Skeletal muscle tissue (tissue), 4 donors: Measurements from ENCODE around the gene ELP5. TPM values are rescaled to one million over a fixed set of nuclear protein-coding genes. Genes with fewer than 3 reads are reported as not detected.

Experiments used
- H3K27ac ChIP-seq: one replicate; pipeline ENCODE4 v1.7.0; 2013; ENCODE audit warnings: mild to moderate bottlenecking, low read depth, low read length, inconsistent platforms
- H3K27me3 ChIP-seq, 3 donors: one replicate each; pipeline ENCODE4 v1.7.0; 2013; ENCODE audit warnings: low read length in 3 of 3; ENCODE audit not compliant: control insufficient read depth in 3 of 3, insufficient read depth in 3 of 3
- H3K36me3 ChIP-seq, 3 donors: one replicate each; pipeline ENCODE4 v1.7.0; 2013; ENCODE audit warnings: low read length in 3 of 3; ENCODE audit not compliant: control insufficient read depth in 3 of 3, insufficient read depth in 3 of 3
- H3K4me1 ChIP-seq, 3 donors: one replicate each; pipeline ENCODE4 v1.7.0; 2013; ENCODE audit warnings: low read length in 3 of 3, mild to moderate bottlenecking in 3 of 3; ENCODE audit not compliant: control insufficient read depth in 3 of 3, insufficient read depth in 3 of 3
- H3K4me3 ChIP-seq, 3 donors: one replicate each; pipeline ENCODE4 v1.7.0; 2013; ENCODE audit warnings: low read length in 3 of 3
- H3K9ac ChIP-seq, 3 donors: one replicate each; pipeline ENCODE4 v1.7.0; 2013; ENCODE audit warnings: low read length in 3 of 3, mild to moderate bottlenecking in 3 of 3, moderate library complexity in 2 of 3, low read depth in 1 of 3
- H3K9me3 ChIP-seq, 3 donors: one replicate each; pipeline ENCODE4 v1.7.0; 2013; ENCODE audit warnings: low read length in 3 of 3; ENCODE audit not compliant: control insufficient read depth in 3 of 3
- total RNA-seq: library from RNA; depleted of rRNA; stranded (reverse); fragments of >200 nt; gene quantifications from one replicate; pipeline ENCODE4 v1.2.3, GENCODE V29; 2014
- donor health status: Osteomylitis.

Gene ELP5
- total RNA-seq, 1 donor from 2014 or later, result 28.2 TPM

GRCh38 chr17:7235693-7236665, 16.0 kb upstream of the ELP5 start:
- H3K4me1 ChIP-seq, result peaks cover 34 to 49% (median 40%) of the 10 kb centered on the region in 3 donors
- H3K9ac ChIP-seq, result no peak overlapping the region
- H3K27me3 ChIP-seq, result no peaks in the 10 kb centered on the region
- H3K27ac ChIP-seq, result no peak overlapping the region
- H3K4me3 ChIP-seq, result no peak overlapping the region
- H3K36me3 ChIP-seq, result peaks cover 10 to 27% (median 17%) of the 10 kb centered on the region in 3 donors
- H3K9me3 ChIP-seq, result no peaks in the 10 kb centered on the region

DNA sequence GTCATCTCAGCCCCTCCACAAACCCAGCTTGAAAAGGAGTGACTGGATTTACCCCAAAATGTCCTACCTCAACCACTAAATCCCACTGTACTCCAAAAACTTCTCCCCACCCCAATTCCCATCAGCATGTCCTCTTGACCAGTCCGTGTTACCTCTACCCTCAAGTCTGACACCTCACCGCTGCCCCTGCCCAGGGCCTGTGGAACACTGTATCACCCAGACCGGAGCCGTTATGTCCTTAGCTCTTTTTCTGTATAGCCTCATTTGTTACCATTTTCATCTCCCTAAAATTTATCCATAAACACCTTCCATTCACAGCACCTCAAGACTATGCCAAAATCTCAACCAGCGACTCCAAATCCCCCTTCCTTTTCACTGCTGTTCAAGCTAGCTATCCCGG, 15.2 kb upstream of the ELP5 start:
- Histone ChIP-seq H3K27me3 (no peaks in the 10 kb centered on the region), H3K4me3 (no peak overlapping the region), H3K9me3 (no peaks in the 10 kb centered on the region), H3K36me3 (peaks cover 12 to 29% (median 21%) of the 10 kb centered on the region in 3 donors), H3K27ac (peak overlapping the region; percentile 97), H3K4me1 (peaks cover 40 to 55% (median 46%) of the 10 kb centered on the region in 3 donors), H3K9ac (no peak overlapping the region)

- no peaks in the 10 kb centered on the region for H3K27me3 ChIP-seq
- H3K4me3 ChIP-seq, result peak overlapping the region in 2 of 3 donors; percentile 1 to 86
- H3K9ac ChIP-seq, result peak overlapping the region; percentile 40 to 73 (median 63)
- H3K4me1 ChIP-seq, result peaks cover 40 to 53% (median 44%) of the 10 kb centered on the region in 3 donors
- peaks cover 12 to 29% (median 21%) of the 10 kb centered on the region in 3 donors for H3K36me3 ChIP-seq
- no peaks in the 10 kb centered on the region for H3K9me3 ChIP-seq
- peak overlapping the region; percentile 97 for H3K27ac ChIP-seq
Measured at GRCh38 chr17:7237266-7237760, 14.7 kb upstream of the ELP5 start.

GRCh38 chr17:7237761-7238419, 14.1 kb upstream of the ELP5 start:
- Histone ChIP-seq H3K9ac (peak overlapping the region; percentile 40 to 98 (median 89)), H3K4me3 (peak overlapping the region in 2 of 3 donors; percentile 75 to 86), H3K36me3 (peaks cover 12 to 29% (median 21%) of the 10 kb centered on the region in 3 donors), H3K27ac (peak overlapping the region; percentile 97), H3K27me3 (no peaks in the 10 kb centered on the region), H3K4me1 (peaks cover 39 to 47% (median 40%) of the 10 kb centered on the region in 3 donors), H3K9me3 (no peaks in the 10 kb centered on the region)

GRCh38 chr17:7238420-7239090, 13.5 kb upstream of the ELP5 start:
- Histone ChIP-seq H3K4me3 (peak overlapping the region; percentile 86 to 91 (median 88)), H3K9ac (peak overlapping the region; percentile 89 to 98 (median 96)), H3K36me3 (peaks cover 12 to 29% (median 23%) of the 10 kb centered on the region in 3 donors), H3K27ac (peak overlapping the region; percentile 97), H3K9me3 (no peaks in the 10 kb centered on the region), H3K27me3 (no peaks in the 10 kb centered on the region), H3K4me1 (peaks cover 38 to 46% (median 38%) of the 10 kb centered on the region in 3 donors)

- H3K9ac ChIP-seq, result peak within 1 kb of the TSS; percentile 96 to 99 (median 98)
- no peaks in the 10 kb centered on the region for H3K9me3 ChIP-seq
- H3K27me3 ChIP-seq, result no peaks in the 10 kb centered on the region
- peaks cover 17 to 34% (median 29%) of the 10 kb centered on the region in 3 donors for H3K36me3 ChIP-seq
- peaks cover 36 to 48% (median 37%) of the 10 kb centered on the region in 3 donors for H3K4me1 ChIP-seq
- peak within 1 kb of the TSS; percentile 100 for H3K27ac ChIP-seq
- peak within 1 kb of the TSS; percentile 98 to 99 (median 98) for H3K4me3 ChIP-seq
Measured at GRCh38 chr17:7239091-7240027, 12.7 kb upstream of the ELP5 start, which contains the start of gene PHF23. PHF23 (minus strand) TSS chr17:7239457; CDS start chr17:7239279, 178 bp downstream.

DNA sequence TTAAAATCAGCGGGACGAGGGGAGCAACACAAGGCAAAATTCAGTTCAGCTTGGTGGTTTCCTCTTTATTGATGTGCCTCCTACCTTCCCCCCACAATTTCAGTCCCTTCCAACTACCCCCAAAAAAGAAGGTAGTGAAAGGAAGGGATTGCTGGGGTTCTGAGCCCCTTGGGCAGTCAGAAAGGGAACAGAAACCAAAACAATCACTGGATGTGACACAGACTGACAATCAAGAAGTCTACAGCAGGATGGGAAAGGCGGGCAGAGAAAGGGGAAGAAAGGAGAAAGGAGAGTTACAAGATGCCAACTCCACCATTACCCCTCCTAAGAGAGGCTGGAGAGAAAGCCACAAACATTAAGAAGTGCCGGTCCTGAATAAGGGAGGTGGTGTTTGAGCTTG, 11.6 kb upstream of the ELP5 start:
- Histone ChIP-seq H3K4me3 (peak overlapping the region; percentile 98 to 99 (median 98)), H3K27ac (peak overlapping the region; percentile 100), H3K9ac (peak overlapping the region; percentile 98 to 99 (median 98)), H3K4me1 (peaks cover 28 to 39% (median 31%) of the 10 kb centered on the region in 3 donors), H3K36me3 (peaks cover 24 to 35% (median 34%) of the 10 kb centered on the region in 3 donors), H3K27me3 (no peaks in the 10 kb centered on the region), H3K9me3 (no peaks in the 10 kb centered on the region)

- Histone ChIP-seq H3K4me3 (peak overlapping the region; percentile 98 to 99 (median 98)), H3K9me3 (no peaks in the 10 kb centered on the region), H3K4me1 (peaks cover 25 to 36% (median 31%) of the 10 kb centered on the region in 3 donors), H3K36me3 (peaks cover 29 to 35% (median 33%) of the 10 kb centered on the region in 3 donors), H3K27ac (peak overlapping the region; percentile 100), H3K9ac (peak overlapping the region; percentile 98 to 99 (median 98)), H3K27me3 (no peaks in the 10 kb centered on the region)
Measured at GRCh38 chr17:7241090-7241733, 10.8 kb upstream of the ELP5 start.
